Activated B cell treated with CpG ODN at 0.5 μM for 24 hours (primary cell): ENCODE data around the gene IDH1. TPM values are rescaled to one million over a fixed set of nuclear protein-coding genes. Genes with fewer than 3 reads are reported as not detected.

Experiments
- ATAC-seq: fragments of 200-7000 bp; cut with Tn5 transposase; one replicate; pipeline ENCODE4 v1.10.0; 2021; ENCODE audit warnings: low read depth, mild to moderate bottlenecking, moderate library complexity
- CTCF ChIA-PET: fragments of 350-600 bp; sonication (Branson Sonifier 250); formaldehyde crosslinking; loops from one replicate; lab custom pipeline; 2021; ENCODE audit warnings: antibody characterized with exemption; lab: Charles Lee
- POLR2A ChIA-PET: fragments of 350-600 bp; sonication (Branson Sonifier 250); formaldehyde crosslinking; loops from one replicate; lab custom pipeline; 2021; ENCODE audit warnings: antibody characterized with exemption; lab: Charles Lee
- DNase-seq: peaks from one replicate; pipeline ENCODE4 v3.0.0; 2022
- H3K27ac Mint-ChIP-seq: one replicate; pipeline ENCODE4 v1.8.0; 2020; ENCODE audit warnings: mixed read lengths
- H3K27me3 Mint-ChIP-seq: one replicate; pipeline ENCODE4 v1.8.0; 2021; ENCODE audit warnings: mixed read lengths
- H3K36me3 Mint-ChIP-seq: one replicate; pipeline ENCODE4 v1.8.0; 2021; ENCODE audit warnings: low read depth, mixed read lengths
- H3K4me1 Mint-ChIP-seq: one replicate; pipeline ENCODE4 v1.8.0; 2021; ENCODE audit warnings: mixed read lengths
- H3K4me3 Mint-ChIP-seq: one replicate; pipeline ENCODE4 v1.8.0; 2020; ENCODE audit warnings: mild to moderate bottlenecking, mixed read lengths
- H3K9me3 Mint-ChIP-seq: one replicate; pipeline ENCODE4 v1.8.0; 2020; ENCODE audit warnings: mixed read lengths
- CTCF ChIP-seq: fragments of 200-600 bp; IDR thresholded peaks from one replicate; pipeline ENCODE4 v1.8.0; 2022; ENCODE audit warnings: antibody characterized with exemption, mild to moderate bottlenecking
- intact Hi-C: fragments of 100-400 bp; cut with micrococcal nuclease; formaldehyde crosslinking; loops from one replicate; pipeline ENCODE4 v1.15.1; 2024
- total RNA-seq: library from RNA; stranded (reverse); gene quantifications from 2 replicates; pipeline ENCODE4 v1.2.3, GENCODE V29; 2022

The IDH1 gene
- total RNA-seq, 1 donor from 2014 or later, result 46.6 TPM

GRCh38 chr2:208280933-208281332, 26.1 kb upstream of the IDH1 start:
- Mint-ChIP-seq H3K4me1 (peaks cover 32% of the 10 kb centered on the region), H3K36me3 (peaks cover 86% of the 10 kb centered on the region), H3K27ac (peak overlapping the region; percentile 60), H3K9me3 (peaks cover 3% of the 10 kb centered on the region), H3K27me3 (no peaks in the 10 kb centered on the region), H3K4me3 (no peak overlapping the region)
- CTCF ChIA-PET, result interaction anchor here (0.9 to 1.3 kb wide), 4 partner anchors 20 to 33 kb away, joined by 3 read pairs; no protein-coding TSS in a partner anchor
- no peak for DNase-seq
- TF ChIP-seq CTCF, result no peak
- POLR2A ChIA-PET, result interaction anchor here (1.5 to 1.9 kb wide), 2 partner anchors 15 to 40 kb away, joined by 3 to 7 read pairs; partner anchors contain the start of gene PIKFYVE
- peak; percentile 62 for ATAC-seq
- intact Hi-C loops, result no loop called here

GRCh38 chr2:208280234-208280633, 25.4 kb upstream of the IDH1 start:
- POLR2A ChIA-PET, result interaction anchor here (1.5 to 1.9 kb wide), 2 partner anchors 14 to 40 kb away, joined by 3 to 7 read pairs; partner anchors contain the start of gene PIKFYVE
- H3K36me3 Mint-ChIP-seq, result peaks cover 86% of the 10 kb centered on the region

GRCh38 chr2:208279236-208279635, 24.4 kb upstream of the IDH1 start:
- Mint-ChIP-seq H3K27ac (no peak overlapping the region), H3K4me1 (peaks cover 30% of the 10 kb centered on the region), H3K4me3 (no peak overlapping the region), H3K36me3 (peaks cover 95% of the 10 kb centered on the region), H3K9me3 (peaks cover 3% of the 10 kb centered on the region), H3K27me3 (no peaks in the 10 kb centered on the region)
- ChIA-PET POLR2A (no interaction called here), CTCF (no interaction called here)
- TF ChIP-seq CTCF, result no peak
- DNase-seq (no peak), ATAC-seq (no peak)
- intact Hi-C loops, result loop anchor here (2.0 kb wide), 1 partner anchor 14 kb away; no protein-coding TSS in a partner anchor

More at GRCh38 chr2:208280234-208280633, 25.4 kb upstream of the IDH1 start:
- Mint-ChIP-seq H3K4me1 (peaks cover 27% of the 10 kb centered on the region), H3K27me3 (no peaks in the 10 kb centered on the region), H3K9me3 (peaks cover 3% of the 10 kb centered on the region), H3K27ac (peak overlapping the region; percentile 60), H3K4me3 (no peak overlapping the region)
- CTCF ChIA-PET, result interaction anchor here (1.0 kb wide), 1 partner anchor 26 kb away, joined by 3 read pairs; no protein-coding TSS in a partner anchor
- DNase-seq, result no peak
- intact Hi-C loops, result no loop called here
- ATAC-seq, result no peak
- no peak for TF ChIP-seq CTCF

GRCh38 chr2:208278549-208278948, 23.7 kb upstream of the IDH1 start:
- no peak for DNase-seq
- H3K9me3 Mint-ChIP-seq, result peaks cover 3% of the 10 kb centered on the region
- H3K36me3 Mint-ChIP-seq, result peaks cover 100% of the 10 kb centered on the region
- ChIA-PET POLR2A (no interaction called here), CTCF (no interaction called here)
- H3K27me3 Mint-ChIP-seq, result no peaks in the 10 kb centered on the region
- ATAC-seq, result no peak
- H3K27ac Mint-ChIP-seq, result no peak overlapping the region
- intact Hi-C loops, result loop anchor here (2.0 kb wide), 1 partner anchor 14 kb away; no protein-coding TSS in a partner anchor
- H3K4me3 Mint-ChIP-seq, result no peak overlapping the region
- H3K4me1 Mint-ChIP-seq, result peaks cover 32% of the 10 kb centered on the region
- no peak for TF ChIP-seq CTCF

DNA sequence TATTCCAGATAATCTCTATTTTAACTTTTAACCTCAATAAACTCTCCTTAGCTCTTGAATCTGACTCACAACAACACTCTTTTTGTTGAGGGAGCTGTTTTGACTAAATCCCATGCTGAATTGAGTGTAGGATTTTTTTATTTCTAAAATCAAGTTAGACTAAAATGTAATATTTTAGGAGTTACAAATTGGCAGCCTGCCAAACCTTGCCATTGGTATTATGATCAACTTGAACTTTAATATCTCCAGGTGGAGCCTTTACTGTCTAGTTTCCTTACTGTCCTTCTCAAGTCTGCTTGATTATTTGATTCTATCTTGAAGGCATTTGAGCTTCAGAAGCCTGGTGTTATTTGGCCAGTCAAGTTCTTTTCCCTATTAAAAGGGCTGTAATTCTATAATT, 19.9 kb upstream of the IDH1 start:
- ATAC-seq (no peak), DNase-seq (no peak)
- no peaks in the 10 kb centered on the region for H3K27me3 Mint-ChIP-seq
- intact Hi-C loops, result no loop called here
- peaks cover 3% of the 10 kb centered on the region for H3K9me3 Mint-ChIP-seq
- CTCF ChIA-PET, result no interaction called here
- H3K4me1 Mint-ChIP-seq, result peaks cover 18% of the 10 kb centered on the region
- POLR2A ChIA-PET, result interaction anchor here (0.6 kb wide), 1 partner anchor 653 kb away, joined by 3 read pairs; no protein-coding TSS in a partner anchor
- H3K27ac Mint-ChIP-seq, result no peak overlapping the region
- H3K4me3 Mint-ChIP-seq, result no peak overlapping the region
- TF ChIP-seq CTCF, result no peak
- H3K36me3 Mint-ChIP-seq, result peaks cover 84% of the 10 kb centered on the region
